ENCODE data around the gene OR6X1.

DNA sequence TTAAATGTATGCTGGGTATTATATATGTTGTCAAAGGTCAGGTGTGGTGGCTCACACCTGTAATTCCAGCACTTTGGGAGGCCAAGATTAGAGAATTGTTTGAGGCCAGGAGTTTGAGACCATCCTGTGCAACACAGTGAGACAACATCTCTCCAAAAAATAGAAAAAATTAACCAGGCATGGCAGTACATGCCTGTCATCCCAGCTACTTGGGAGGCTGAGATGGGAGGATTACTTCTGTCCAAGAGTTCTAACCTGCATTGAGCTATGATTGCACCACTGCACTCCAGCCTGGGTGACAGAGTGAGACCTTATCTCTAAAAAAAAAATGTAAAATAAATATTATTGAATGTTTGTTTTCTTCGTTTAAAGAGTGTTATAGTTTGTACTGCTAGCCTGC, 11.3 kb upstream of the OR6X1 start:
- TF ChIP-seq, protein P1, sequence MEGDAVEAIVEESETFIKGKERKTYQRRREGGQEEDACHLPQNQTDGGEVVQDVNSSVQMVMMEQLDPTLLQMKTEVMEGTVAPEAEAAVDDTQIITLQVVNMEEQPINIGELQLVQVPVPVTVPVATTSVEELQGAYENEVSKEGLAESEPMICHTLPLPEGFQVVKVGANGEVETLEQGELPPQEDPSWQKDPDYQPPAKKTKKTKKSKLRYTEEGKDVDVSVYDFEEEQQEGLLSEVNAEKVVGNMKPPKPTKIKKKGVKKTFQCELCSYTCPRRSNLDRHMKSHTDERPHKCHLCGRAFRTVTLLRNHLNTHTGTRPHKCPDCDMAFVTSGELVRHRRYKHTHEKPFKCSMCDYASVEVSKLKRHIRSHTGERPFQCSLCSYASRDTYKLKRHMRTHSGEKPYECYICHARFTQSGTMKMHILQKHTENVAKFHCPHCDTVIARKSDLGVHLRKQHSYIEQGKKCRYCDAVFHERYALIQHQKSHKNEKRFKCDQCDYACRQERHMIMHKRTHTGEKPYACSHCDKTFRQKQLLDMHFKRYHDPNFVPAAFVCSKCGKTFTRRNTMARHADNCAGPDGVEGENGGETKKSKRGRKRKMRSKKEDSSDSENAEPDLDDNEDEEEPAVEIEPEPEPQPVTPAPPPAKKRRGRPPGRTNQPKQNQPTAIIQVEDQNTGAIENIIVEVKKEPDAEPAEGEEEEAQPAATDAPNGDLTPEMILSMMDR (IDR thresholded peaks at IDR 0.05): no peak
- no peak for TF ChIP-seq ZFX (IDR thresholded peaks at IDR 0.05; ENCODE audit: borderline replicate concordance)
